ENCODE results near the gene CDX1.

- TF ChIP-seq CTCF (conservative IDR thresholded peaks at IDR 0.05; ENCODE audit: low read depth, low read length) (no peak), EZH2 (IDR thresholded peaks at IDR 0.05; ENCODE audit: low read length, unreplicated experiment) (no peak), EZH2phosphoT487 (IDR thresholded peaks at IDR 0.05; ENCODE audit: borderline replicate concordance, low read length) (no peak)
Observed at GRCh38 chr5:150120617-150121447, 45.7 kb upstream of the CDX1 start.
